HCT116 (cell line): Measurements from ENCODE around the gene SLC29A1.

ENCODE experiments used
- ATF3 ChIP-seq: IDR thresholded peaks from 2 replicates; pipeline ENCODE4 v1.6.1; 2012
- CTCF ChIP-seq, 3 experiments: fragments of 200-600 bp in 1 of 3; sonication (generic) in 1 of 3; IDR thresholded peaks in 2 of 3; conservative IDR thresholded peaks in 1 of 3; 2 replicates each; pipeline ENCODE4 v1.5.1; 2012 to 2017; ENCODE audit warnings: low read depth in 2 of 3, low read length in 2 of 3, antibody characterized with exemption in 1 of 3, borderline replicate concordance in 1 of 3, control low read depth in 1 of 3, mild to moderate bottlenecking in 1 of 3, mixed read lengths in 1 of 3, mixed run types in 1 of 3, moderate library complexity in 1 of 3; ENCODE audit not compliant: insufficient read depth in 1 of 3
- EZH2phosphoT487 ChIP-seq: fragments of 200-600 bp; IDR thresholded peaks from 2 replicates; pipeline ENCODE4 v1.6.1; 2018; ENCODE audit warnings: antibody characterized with exemption, borderline replicate concordance
- POLR2A ChIP-seq: IDR thresholded peaks from 2 replicates; pipeline ENCODE4 v1.7.0; 2011; ENCODE audit warnings: borderline replicate concordance; ENCODE audit not compliant: insufficient read depth, insufficient read length; ENCODE audit errors: extremely low read depth
- REST ChIP-seq: IDR thresholded peaks from 2 replicates; pipeline ENCODE4 v1.6.1; 2012; ENCODE audit warnings: low read depth
- ZFX ChIP-seq: fragments of 450-650 bp; IDR thresholded peaks from 2 replicates; pipeline ENCODE4 v1.6.1; 2017

GRCh38 chr6:44265722-44266233, 42.4 kb downstream of the SLC29A1 start:
- TF ChIP-seq ZFX (no peak), ATF3 (no peak), REST (no peak), CTCF (IDR thresholded peaks at IDR 0.05 in 2 of 3, conservative IDR thresholded peaks at IDR 0.05 in 1 of 3; ENCODE audit: borderline replicate concordance in 1 of 3, insufficient read depth in 1 of 3, low read depth in 2 of 3, low read length in 2 of 3) (no peak), POLR2A (no peak), EZH2phosphoT487 (no peak)
